Trophoblast cell (in vitro differentiated cells and primary cell): ENCODE data around the gene DSE.
"Not testable (repeated sequence)": the region's sequence is repeated elsewhere in the genome, so short reads cannot be mapped to it uniquely, and the experiment has no call there.

Experiments
- DNase-seq, 2 donors: peaks; one replicate each; pipeline ENCODE4 v3.0.0-alpha.2; 2016
- H2AFZ ChIP-seq: 2 replicates; pipeline ENCODE4 v1.6.1; 2013; ENCODE audit warnings: low read length, moderate library complexity, mild to moderate bottlenecking; ENCODE audit not compliant: insufficient read depth, poor library complexity
- H2AK5ac ChIP-seq: 2 replicates; pipeline ENCODE4 v1.6.1; 2013; ENCODE audit warnings: mild to moderate bottlenecking, low read length
- H2BK120ac ChIP-seq: 2 replicates; pipeline ENCODE4 v1.6.1; 2013; ENCODE audit warnings: low read length, mild to moderate bottlenecking, moderate library complexity; ENCODE audit not compliant: insufficient read depth, poor library complexity
- H2BK12ac ChIP-seq: 2 replicates; pipeline ENCODE4 v1.6.1; 2013; ENCODE audit warnings: mild to moderate bottlenecking, low read length, moderate library complexity
- H2BK5ac ChIP-seq: 2 replicates; pipeline ENCODE4 v1.6.1; 2013; ENCODE audit warnings: low read length, low read depth, moderate library complexity, mild to moderate bottlenecking; ENCODE audit not compliant: poor library complexity
- H3K14ac ChIP-seq: 2 replicates; pipeline ENCODE4 v1.6.1; 2013; ENCODE audit warnings: mild to moderate bottlenecking, low read length
- H3K18ac ChIP-seq: 2 replicates; pipeline ENCODE4 v1.6.1; 2013; ENCODE audit warnings: mild to moderate bottlenecking, low read length
- H3K23ac ChIP-seq: 2 replicates; pipeline ENCODE4 v1.6.1; 2013; ENCODE audit warnings: low read length
- H3K27ac ChIP-seq: 2 replicates; pipeline ENCODE4 v1.5.1; 2013; ENCODE audit warnings: low read depth, mild to moderate bottlenecking, inconsistent platforms, low read length, moderate library complexity
- H3K27me3 ChIP-seq: 2 replicates; pipeline ENCODE4 v1.6.1; 2013; ENCODE audit warnings: inconsistent platforms, mild to moderate bottlenecking, low read length, moderate library complexity; ENCODE audit not compliant: insufficient read depth
- H3K36me3 ChIP-seq, 2 experiments: 1 replicate in 1 of 2; 2 replicates in 1 of 2; pipeline ENCODE4 v1.6.1; 2013; ENCODE audit warnings: low read length in 2 of 2, mild to moderate bottlenecking in 2 of 2, moderate library complexity in 1 of 2; ENCODE audit not compliant: insufficient read depth in 2 of 2, control insufficient read depth in 1 of 2
- H3K4ac ChIP-seq: 2 replicates; pipeline ENCODE4 v1.6.1; 2013; ENCODE audit warnings: low read depth, mild to moderate bottlenecking, low read length, moderate library complexity
- H3K4me1 ChIP-seq, 2 experiments: 1 replicate in 1 of 2; 2 replicates in 1 of 2; pipeline ENCODE4 v1.6.1; 2013; ENCODE audit warnings: low read length in 2 of 2, mild to moderate bottlenecking in 2 of 2, moderate library complexity in 1 of 2; ENCODE audit not compliant: insufficient read depth in 2 of 2, control insufficient read depth in 1 of 2
- H3K4me2 ChIP-seq: 2 replicates; pipeline ENCODE4 v1.6.1; 2013; ENCODE audit warnings: inconsistent platforms, mild to moderate bottlenecking, low read length, moderate library complexity
- H3K4me3 ChIP-seq: 2 replicates; pipeline ENCODE4 v1.5.1; 2013; ENCODE audit warnings: mild to moderate bottlenecking, low read depth, low read length, inconsistent platforms
- H3K79me1 ChIP-seq: one replicate; pipeline ENCODE4 v1.6.1; 2013; ENCODE audit warnings: low read length
- H3K79me2 ChIP-seq: 2 replicates; pipeline ENCODE4 v1.6.1; 2013; ENCODE audit warnings: low read length, mild to moderate bottlenecking; ENCODE audit not compliant: control insufficient read depth, insufficient read depth, poor library complexity
- H3K9ac ChIP-seq: 2 replicates; pipeline ENCODE4 v1.6.1; 2013; ENCODE audit warnings: mild to moderate bottlenecking, low read length
- H3K9me3 ChIP-seq: 2 replicates; pipeline ENCODE4 v1.6.1; 2013; ENCODE audit warnings: low read depth, mild to moderate bottlenecking, control low read depth, inconsistent platforms, low read length; ENCODE audit not compliant: insufficient read depth
- H4K12ac ChIP-seq: 2 replicates; pipeline ENCODE4 v1.6.1; 2013; ENCODE audit warnings: low read depth, mild to moderate bottlenecking, low read length, moderate library complexity
- H4K8ac ChIP-seq: 2 replicates; pipeline ENCODE4 v1.6.1; 2013; ENCODE audit warnings: low read depth, mild to moderate bottlenecking, low read length, moderate library complexity
- H4K91ac ChIP-seq: one replicate; pipeline ENCODE4 v1.6.1; 2013; ENCODE audit warnings: low read depth, mild to moderate bottlenecking, low read length, moderate library complexity
- WGBS: extraction: QIAGEN DNeasy Blood & Tissue Kit; methylation state at CpG from one replicate; pipeline ENCODE4 v1.1.7; 2013; ENCODE audit warnings: missing lambda C conversion rate; ENCODE audit not compliant: insufficient read length, insufficient coverage; ENCODE audit errors: extremely low coverage; 5-methylcytosine and 5-hydroxymethylcytosine counted together

Gene DSE

GRCh38 chr6:116329156-116329555 is 41.6 kb upstream of the DSE start:
- no peak overlapping the region for H4K8ac ChIP-seq
- H3K4ac ChIP-seq, result no peak overlapping the region
- no peak overlapping the region for H3K4me3 ChIP-seq
- H3K9me3 ChIP-seq, result no peaks in the 10 kb centered on the region
- H2AK5ac ChIP-seq, result no peak overlapping the region
- H3K27me3 ChIP-seq, result no peaks in the 10 kb centered on the region
- no peak overlapping the region for H3K27ac ChIP-seq
- no peak overlapping the region for H3K4me2 ChIP-seq
- H3K18ac ChIP-seq, result no peak overlapping the region
- no peak overlapping the region for H2AFZ ChIP-seq
- no peak overlapping the region for H3K23ac ChIP-seq
- H3K79me2 ChIP-seq, result no peaks in the 10 kb centered on the region
- H2BK120ac ChIP-seq, result no peak overlapping the region
- no peak overlapping the region for H3K9ac ChIP-seq
- H3K14ac ChIP-seq, result no peak overlapping the region
- no peaks in the 10 kb centered on the region for H3K79me1 ChIP-seq
- H3K36me3 ChIP-seq, result no peaks in the 10 kb centered on the region
- no peak overlapping the region for H4K12ac ChIP-seq
- no peak overlapping the region for H2BK5ac ChIP-seq
- no peaks in the 10 kb centered on the region for H3K4me1 ChIP-seq
- no peak overlapping the region for H4K91ac ChIP-seq
- no peak overlapping the region for H2BK12ac ChIP-seq
- peak in 1 of 2 donors; percentile 81 for DNase-seq

DNA sequence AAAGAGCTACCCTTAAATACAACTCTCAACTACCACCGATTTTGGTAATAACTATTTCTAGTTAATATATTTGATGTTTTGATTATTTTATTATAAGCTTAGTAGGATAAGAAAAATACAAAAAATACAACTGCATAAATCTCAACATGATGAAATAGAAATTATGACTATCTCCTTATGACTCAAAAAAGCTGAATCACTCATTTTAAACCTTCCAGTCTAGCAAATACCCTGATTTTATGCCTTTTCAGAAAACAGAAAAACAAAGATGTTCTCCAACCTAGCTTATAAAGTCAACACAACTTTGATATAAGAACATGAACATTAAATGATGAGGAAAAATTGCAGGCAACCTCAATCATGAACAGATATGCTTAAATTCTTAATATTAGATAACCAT is 40.2 kb upstream of the DSE start:
- H3K27me3 ChIP-seq, result no peaks in the 10 kb centered on the region
- H2BK12ac ChIP-seq, result no peak overlapping the region
- H3K18ac ChIP-seq, result no peak overlapping the region
- no peak overlapping the region for H3K23ac ChIP-seq
- H2BK120ac ChIP-seq, result no peak overlapping the region
- no peak overlapping the region for H3K4ac ChIP-seq
- no peak overlapping the region for H3K14ac ChIP-seq
- no peak overlapping the region for H3K9ac ChIP-seq
- no peaks in the 10 kb centered on the region for H3K79me2 ChIP-seq
- no peaks in the 10 kb centered on the region for H3K36me3 ChIP-seq
- no CpG with 5 or more reads among the region's 1 CpG for WGBS
- H4K12ac ChIP-seq, result no peak overlapping the region
- H3K4me3 ChIP-seq, result no peak overlapping the region
- H3K79me1 ChIP-seq, result no peaks in the 10 kb centered on the region
- H3K9me3 ChIP-seq, result no peaks in the 10 kb centered on the region
- H2BK5ac ChIP-seq, result no peak overlapping the region
- H3K4me2 ChIP-seq, result no peak overlapping the region
- H3K4me1 ChIP-seq, result no peaks in the 10 kb centered on the region
- no peak overlapping the region for H2AFZ ChIP-seq
- no peak overlapping the region for H4K8ac ChIP-seq
- no peak for DNase-seq
- no peak overlapping the region for H2AK5ac ChIP-seq
- H3K27ac ChIP-seq, result no peak overlapping the region
- no peak overlapping the region for H4K91ac ChIP-seq

GRCh38 chr6:116332096-116332495 is 38.7 kb upstream of the DSE start:
- Histone ChIP-seq H4K8ac (no peak overlapping the region), H3K4me3 (no peak overlapping the region)

GRCh38 chr6:116334638-116335409 is 35.9 kb upstream of the DSE start:
- not testable (repeated sequence) for H4K91ac ChIP-seq, H2BK5ac ChIP-seq, H3K27me3 ChIP-seq, H3K79me2 ChIP-seq, H3K27ac ChIP-seq, H3K79me1 ChIP-seq, H3K4me3 ChIP-seq, H2BK12ac ChIP-seq, DNase-seq, H3K9ac ChIP-seq, H2BK120ac ChIP-seq, H3K9me3 ChIP-seq, H3K4me1 ChIP-seq, H3K18ac ChIP-seq, H3K36me3 ChIP-seq, H3K4me2 ChIP-seq, H3K4ac ChIP-seq, H3K23ac ChIP-seq, H2AK5ac ChIP-seq, H4K8ac ChIP-seq, H2AFZ ChIP-seq, H4K12ac ChIP-seq, H3K14ac ChIP-seq

More at GRCh38 chr6:116332096-116332495, 38.7 kb upstream of the DSE start:
- H4K91ac ChIP-seq, result no peak overlapping the region
- no peak overlapping the region for H3K14ac ChIP-seq
- no peak overlapping the region for H3K27ac ChIP-seq
- H3K18ac ChIP-seq, result no peak overlapping the region
- no peak overlapping the region for H3K4me2 ChIP-seq
- H3K4ac ChIP-seq, result no peak overlapping the region
- no peak overlapping the region for H2AK5ac ChIP-seq
- DNase-seq, result no peak
- no peaks in the 10 kb centered on the region for H3K4me1 ChIP-seq
- H3K9ac ChIP-seq, result no peak overlapping the region
- no peaks in the 10 kb centered on the region for H3K9me3 ChIP-seq
- H2BK5ac ChIP-seq, result no peak overlapping the region
- H3K36me3 ChIP-seq, result no peaks in the 10 kb centered on the region
- H3K79me2 ChIP-seq, result no peaks in the 10 kb centered on the region
- H4K12ac ChIP-seq, result no peak overlapping the region
- no peak overlapping the region for H2BK120ac ChIP-seq
- H2BK12ac ChIP-seq, result no peak overlapping the region
- no peaks in the 10 kb centered on the region for H3K27me3 ChIP-seq
- no peak overlapping the region for H2AFZ ChIP-seq
- H3K79me1 ChIP-seq, result no peaks in the 10 kb centered on the region
- no peak overlapping the region for H3K23ac ChIP-seq
